GM19351 (cell line): ENCODE results near the gene TENM4.

Source experiments
- ATAC-seq: cut with Tn5 transposase; IDR thresholded peaks from one replicate; pipeline ENCODE4 v1.9.1; 2021; ENCODE audit warnings: mild to moderate bottlenecking, moderate library complexity; ENCODE audit not compliant: unreplicated experiment

TENM4 gene

DNA sequence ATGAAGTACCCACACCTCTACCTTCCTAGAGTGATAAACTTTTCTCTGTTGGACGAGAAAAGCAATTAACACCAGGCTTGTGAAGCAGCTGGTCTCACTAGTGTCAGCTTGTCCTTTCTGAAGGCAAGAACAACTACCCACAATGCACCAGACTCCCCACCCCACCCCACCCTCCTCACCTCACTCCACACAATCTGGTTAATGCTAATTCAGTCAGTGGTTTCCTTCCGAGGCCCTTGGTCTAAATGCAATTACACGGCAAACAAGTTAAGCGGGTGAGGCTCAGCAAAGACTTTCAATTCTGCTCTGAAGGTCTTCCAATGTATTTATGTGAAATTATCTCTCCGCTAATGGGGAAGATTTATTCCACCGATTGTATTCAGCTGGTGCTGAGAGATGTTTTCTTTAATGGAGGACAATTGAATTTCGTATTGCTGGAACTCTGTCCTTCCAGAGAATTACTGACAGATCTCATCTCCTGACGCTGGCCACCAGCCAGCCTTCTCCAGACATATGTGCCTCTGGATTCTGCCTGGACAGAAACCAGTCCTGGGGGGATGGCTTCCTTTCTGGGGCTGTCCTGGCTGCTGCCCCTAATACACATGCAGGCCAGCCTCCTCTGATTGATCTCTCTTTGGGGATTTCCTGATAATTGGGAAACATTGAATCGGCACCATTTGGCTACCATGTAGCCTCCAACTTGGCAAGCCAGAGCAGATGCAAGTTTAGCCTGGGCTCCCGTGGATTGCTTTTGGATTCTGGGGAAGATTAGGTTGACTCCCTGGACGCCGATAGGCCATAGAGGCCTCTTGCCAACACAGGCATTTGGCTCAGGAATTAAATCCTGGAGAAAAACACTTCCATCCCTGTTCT is 700.4 kb downstream of the TENM4 start:
- ATAC-seq, result no peak

DNA sequence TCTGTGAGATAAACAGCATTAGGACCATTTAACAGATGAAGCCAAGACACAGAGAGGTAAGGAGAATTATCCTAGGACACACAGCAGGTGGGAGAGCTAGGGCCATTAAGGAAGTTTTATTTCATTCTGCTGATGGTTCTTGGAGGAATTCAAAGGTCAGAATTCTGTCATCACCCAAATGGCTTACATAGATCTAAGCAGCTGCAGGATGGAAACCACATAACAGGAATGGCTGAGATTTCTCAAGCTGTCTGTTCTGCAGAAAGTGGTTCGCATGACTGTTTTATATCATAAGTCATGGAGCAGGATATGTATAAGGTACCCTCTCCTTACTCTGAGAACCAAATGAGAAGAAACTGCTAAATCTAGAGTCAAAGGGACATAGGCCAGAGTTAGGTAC is 702.9 kb downstream of the TENM4 start:
- ATAC-seq, result no peak

DNA sequence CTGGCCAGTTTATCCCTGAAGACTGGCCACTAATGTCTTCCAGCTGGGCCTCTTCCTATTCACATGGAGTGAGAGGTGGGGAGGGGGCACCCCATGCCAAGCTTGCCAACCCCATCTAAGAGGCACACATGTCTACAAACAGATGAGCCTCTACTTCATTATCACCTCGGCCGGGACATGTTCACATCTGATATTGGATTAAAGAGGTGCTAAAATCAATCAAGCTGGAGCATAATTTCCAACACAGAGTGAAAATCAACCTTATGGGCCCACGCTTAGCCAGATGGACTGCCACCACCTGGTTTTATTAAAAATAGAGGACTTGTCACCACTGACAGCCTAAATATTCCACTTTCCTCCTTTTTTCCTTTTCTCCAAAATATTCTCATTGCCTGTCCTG is 703.5 kb downstream of the TENM4 start:
- ATAC-seq, result no peak

DNA sequence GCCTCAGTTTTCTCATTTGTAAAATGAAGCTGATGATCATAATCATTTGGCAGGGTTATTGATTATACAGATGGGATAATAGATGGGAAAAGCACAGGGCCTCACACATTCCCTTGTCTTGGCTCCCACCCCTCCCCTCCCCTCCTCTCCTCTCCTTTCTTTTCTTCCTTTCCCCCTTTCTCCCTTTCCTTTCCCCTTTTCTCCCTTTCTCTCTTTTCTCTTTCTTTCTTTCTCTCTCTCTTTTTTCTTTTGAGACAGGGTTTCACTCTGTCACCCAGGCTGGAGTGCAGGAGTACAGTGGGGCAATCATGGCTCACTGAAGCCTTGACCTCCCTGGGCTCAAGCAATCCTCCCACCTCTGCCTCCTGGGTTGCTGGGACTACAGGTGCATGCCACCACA is 705.1 kb downstream of the TENM4 start:
- ATAC-seq, result no peak

DNA sequence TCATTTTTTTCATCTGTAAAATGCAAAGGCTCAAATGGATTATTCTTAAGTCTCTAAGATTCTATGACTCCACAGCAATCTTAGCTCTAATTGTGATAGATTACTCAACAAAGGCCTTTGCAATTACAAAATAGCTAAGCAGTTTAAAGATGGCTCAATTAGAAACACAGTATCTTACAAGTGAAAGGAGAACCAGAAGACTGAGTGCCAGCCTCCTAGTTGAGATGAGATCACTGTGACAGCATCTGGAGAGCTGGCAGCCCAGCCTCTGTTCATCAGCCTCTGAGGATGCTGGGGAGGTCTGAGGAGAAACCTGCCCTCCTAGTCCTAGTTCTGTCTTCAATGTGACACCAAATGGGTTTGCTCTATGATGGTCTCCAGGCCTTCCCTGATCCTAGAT is 707.8 kb downstream of the TENM4 start:
- ATAC-seq, result no peak

DNA sequence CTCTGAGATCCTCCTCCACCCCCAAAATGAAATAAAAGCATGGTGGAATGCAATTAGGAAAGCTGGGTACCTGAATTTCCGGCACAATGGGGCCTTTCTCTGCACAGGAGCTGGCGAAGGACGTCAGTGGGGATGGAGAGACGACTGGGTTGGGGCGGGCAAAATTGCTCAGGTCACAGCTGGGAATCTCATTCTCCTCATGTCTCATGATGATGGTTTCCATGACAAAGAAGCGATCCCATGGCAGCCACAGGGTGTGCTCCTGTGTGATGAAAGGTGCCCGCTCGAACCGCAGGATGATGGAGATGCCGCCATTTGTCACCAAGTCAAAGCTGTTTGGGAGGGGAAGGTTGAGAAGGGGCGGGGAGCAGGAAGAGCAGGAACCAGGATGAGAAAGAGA is 708.6 kb downstream of the TENM4 start:
- ATAC-seq, result no peak

DNA sequence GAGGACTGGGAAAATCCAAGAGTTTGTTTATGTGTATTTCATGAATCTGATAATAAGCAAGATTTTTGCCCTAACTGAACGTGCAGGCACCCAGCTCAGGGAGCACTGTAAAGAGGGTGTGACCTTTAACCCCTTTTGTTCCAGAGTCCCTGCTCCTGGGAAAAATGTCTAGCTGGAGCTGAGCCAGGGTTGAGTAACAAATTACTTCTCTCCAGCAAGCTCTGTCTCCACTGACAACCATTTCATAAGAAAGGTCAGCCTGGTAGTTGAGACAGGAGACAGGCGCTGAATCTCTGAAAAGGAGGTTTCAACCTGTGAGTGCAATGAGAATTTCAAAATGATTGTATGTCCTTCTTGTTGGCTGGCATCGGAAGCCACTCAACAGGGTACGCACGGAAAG is 709.8 kb downstream of the TENM4 start:
- ATAC-seq, result no peak

DNA sequence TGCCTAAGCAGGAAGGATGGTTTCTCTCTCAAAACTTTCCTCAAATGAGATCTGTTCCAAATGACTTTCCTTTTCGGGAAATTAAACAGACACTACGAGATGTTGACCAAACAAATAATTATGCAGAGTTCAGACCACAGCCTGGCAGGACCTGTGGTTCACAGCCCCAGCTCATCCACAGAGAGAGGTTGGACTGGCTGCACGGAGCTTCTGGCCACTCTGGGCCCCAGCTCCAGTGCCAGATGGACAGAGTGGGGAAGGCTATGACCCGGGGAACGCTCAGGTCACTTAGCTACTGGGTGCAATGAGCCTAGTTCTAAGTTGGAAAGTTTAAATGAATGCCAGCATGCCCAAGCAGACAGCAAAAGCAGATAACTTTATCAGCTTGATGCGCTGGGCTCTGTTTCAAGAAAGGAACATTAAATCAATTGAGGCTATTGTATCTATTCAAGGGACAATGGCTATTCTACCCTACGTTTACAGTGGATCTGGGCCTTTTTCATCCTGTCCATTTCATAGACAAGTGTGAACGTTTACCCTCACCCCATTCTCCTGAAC is 710.5 kb downstream of the TENM4 start:
- no peak for ATAC-seq

DNA sequence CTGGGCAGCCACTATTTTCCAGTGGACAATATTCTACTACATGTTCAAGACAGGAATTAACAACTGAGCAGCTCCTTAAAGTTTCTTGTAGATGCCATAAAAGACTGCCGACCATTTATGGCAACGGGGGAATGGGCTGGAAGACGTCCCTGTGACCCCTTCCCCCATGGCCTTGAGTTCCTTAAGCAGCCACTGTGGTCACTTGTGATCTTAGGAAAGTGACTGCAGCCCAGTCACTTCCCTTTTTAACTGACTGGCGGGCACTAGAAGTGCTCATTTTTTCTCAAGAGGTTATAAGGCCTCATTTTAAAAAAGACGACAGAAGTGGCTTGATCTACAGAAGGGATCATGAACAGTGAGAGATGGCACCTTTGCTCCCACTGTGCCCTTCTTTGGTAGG is 713.0 kb downstream of the TENM4 start:
- no peak for ATAC-seq

DNA sequence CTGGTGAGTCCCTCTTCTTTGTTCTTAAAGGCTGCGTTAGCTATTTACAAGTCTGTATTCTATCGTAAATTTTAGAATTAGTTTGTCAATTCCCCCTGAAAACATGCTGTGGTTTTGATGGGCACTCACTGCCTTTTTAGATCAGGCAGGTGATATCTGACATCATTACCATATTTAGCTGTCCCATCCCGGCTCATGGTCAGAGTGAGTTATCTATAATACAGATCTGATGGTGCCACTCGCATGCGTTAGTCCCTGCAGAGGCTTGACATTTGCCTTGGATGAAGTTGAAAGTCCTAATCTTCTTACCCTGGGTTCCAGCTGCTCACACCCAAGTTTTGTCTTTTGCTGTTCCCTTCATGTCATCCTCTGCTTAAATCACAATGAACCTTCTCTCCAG is 715.6 kb downstream of the TENM4 start:
- ATAC-seq, result no peak

DNA sequence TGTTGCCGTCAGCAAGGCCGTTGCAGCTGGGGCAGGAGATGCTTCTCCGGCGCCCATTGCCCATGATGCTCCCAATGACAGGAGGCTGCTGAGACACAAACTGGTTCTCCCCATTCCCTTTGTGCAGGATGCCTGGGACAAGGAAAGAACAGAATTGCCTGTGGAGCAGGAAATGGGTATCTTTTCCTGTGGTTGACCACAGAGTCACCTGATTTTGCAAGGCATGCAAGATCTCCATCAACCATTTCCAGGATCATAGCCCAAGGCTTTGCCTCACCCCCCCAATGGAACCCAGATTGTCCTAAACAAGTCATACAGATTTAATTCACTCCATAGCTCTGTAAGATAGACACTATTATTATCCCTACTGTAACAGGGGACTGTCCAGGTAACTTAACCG is 718.0 kb downstream of the TENM4 start:
- no peak for ATAC-seq

DNA sequence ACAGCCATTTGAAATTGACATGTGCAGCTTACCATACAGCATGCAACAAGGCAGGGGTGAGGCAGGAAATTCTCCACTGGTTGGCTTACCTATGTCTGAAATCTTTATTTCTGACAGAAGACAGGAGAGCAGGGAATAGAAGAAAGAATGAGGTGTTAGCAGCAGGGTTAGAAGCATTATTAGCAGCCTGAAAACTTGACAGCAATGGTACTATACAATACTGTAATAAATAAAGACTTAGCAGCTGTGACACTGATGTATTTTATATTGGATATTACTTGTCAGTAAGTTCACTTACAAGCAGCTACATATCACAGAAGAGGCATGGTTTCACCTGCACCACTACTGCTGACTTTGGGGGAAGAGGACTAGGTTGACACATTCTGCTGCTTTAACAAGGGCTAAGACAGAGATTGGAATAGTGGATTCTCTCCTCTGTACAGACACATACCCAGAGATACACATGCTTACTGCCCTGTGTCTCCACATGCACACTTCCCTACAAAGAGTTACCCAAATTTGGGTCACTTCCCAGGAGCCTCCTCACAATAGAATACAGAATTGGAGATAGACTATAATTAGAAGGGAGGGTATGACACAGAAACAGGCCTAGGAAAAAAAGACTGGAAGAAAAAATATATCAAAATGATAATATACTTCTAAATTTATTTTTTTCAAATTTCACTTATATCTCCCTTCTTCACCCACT is 720.4 kb downstream of the TENM4 start:
- ATAC-seq, result no peak

DNA sequence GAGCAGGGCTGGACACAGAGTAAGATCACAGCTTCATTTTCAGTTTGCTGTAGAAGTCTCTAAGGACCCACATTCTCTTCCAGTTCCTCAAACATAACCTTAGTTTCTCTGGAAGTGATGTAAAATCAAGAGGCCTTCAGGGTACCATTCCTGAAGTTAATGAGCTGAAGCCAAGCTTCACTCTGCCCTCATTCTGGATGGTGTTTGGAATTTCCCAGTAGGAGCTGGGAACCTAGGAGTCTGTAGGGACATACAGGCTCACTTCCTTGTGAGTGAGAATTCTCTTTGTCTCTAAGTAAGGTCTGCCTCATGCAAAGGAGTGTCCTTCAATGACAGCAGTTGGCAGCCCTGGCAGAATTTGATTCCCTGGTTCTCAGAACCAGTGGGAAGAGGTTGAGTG is 723.8 kb downstream of the TENM4 start:
- ATAC-seq, result no peak

DNA sequence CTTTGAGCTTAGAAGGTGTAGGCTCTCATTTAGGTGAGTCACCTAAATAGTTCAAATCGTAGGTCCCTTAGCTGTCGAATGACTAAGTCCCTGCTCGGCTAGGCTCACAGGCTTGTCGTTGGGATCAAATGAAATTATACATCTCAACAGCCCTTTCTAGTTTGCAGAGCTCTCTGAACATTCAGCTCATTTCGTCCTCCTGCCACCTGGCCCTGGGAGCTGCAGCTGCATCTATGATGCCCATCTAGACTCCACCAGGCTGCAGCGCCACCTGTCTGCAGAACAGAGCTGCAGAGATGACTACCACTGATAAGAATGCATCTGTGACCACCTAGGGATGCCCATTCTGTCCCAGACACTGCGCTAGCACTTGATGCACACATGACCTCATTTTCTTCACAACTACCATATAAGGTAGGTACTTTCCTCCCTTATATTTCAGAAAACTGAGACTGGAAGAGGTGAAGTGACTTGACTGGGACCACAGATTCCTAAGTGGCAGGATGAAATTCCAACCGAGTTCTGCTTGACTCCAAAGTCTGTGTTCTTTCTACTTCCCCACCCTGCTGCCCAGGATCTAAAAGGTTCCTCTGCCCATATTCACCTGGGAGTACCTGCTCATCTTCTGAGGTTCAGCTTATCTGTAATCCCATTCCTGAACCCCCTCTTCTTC is 725.1 kb downstream of the TENM4 start:
- ATAC-seq, result peak; percentile 79

DNA sequence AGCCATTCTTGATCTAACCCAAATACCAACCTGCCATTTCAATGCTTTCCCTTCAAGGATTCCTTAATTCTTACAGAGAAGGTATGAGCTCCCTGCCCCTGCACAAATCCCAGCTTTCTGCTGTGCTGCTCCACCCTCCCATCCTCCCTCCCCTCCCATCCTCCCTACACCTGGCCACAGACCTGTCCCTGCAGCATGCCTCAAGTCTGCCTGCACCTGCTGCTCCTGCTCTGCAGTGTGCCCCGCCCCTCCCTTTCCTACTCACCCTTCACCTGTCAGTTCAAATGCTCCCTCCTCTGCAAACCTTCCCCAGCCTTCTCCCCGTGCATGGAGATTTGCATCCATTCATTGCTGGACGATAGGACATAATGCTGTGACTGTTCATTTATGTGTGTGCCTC is 726.3 kb downstream of the TENM4 start:
- no peak for ATAC-seq

DNA sequence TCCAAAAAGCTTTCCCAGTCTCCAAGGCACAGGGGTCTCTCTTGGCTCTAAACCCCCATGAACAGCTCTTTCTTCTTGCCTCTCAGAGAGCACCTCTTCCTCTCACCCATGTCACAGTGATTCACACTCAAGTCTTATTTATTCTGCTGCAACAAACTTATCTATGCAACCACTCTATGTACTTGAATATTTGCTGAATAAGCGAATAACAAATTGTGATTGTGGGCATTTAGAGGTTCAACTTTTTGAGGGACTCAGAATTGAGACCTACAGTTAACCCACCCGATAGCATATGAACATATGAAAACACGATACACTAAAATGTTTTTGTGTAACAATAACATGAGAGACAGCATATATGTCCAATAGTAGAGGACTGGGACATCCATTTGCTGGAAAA is 729.1 kb downstream of the TENM4 start:
- ATAC-seq, result no peak

DNA sequence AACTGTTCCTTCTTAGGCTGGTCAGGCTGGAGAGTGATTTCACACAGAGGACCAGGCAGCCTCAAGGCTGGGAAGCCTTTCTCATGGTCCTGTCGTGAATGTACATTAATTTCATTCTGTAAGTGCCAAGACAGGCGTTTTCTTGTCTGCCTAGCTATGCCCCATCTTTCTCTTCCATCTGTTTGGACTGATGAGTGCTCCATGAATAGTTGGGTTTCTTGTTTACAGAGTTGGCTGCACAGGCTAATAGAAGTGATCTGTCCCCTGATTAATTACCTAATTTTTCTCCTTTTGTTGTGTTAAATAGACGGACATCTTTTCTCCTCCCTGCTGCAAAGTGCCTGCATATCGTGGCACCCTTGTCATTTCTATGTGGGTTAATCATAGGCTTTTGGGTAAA is 730.4 kb downstream of the TENM4 start:
- no peak for ATAC-seq

DNA sequence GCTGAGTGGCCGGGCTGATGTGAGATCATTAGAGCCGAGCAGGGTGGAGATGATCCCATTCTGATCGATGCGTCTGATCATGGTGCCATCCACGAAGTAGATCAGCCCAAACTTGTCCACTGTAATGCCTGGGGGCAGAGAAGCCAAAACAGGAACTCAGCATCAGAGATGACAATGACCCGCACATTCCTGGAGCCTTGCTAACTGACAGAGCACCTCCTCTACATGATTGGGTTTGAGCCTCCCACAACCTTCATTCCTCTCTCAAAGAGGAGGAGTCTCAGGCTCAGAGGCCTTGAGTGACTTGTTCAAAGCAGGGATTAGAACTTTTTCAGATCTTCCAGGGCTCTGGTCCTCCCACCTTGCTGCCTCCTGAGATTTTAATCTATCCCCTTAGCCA is 732.4 kb downstream of the TENM4 start:
- ATAC-seq, result no peak

DNA sequence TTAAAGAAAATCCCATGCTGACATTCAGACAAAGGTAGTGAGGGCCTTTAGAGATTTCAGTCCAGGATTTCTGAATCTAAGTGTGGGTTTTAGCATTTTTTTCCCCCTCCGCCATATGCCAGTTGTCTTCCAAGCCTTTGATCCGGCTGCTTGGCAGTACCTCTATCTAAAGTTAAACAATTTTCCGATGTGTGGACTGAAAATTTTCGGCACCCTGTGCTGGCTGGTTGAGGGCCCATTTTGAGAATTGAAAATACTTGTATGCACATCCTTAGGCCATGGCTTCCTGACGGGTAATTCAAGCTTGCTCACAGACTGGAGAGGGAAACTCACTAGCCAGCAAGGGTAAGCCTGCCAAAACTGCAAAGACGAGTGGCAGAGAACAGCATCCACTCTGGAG is 734.3 kb downstream of the TENM4 start:
- ATAC-seq, result no peak

DNA sequence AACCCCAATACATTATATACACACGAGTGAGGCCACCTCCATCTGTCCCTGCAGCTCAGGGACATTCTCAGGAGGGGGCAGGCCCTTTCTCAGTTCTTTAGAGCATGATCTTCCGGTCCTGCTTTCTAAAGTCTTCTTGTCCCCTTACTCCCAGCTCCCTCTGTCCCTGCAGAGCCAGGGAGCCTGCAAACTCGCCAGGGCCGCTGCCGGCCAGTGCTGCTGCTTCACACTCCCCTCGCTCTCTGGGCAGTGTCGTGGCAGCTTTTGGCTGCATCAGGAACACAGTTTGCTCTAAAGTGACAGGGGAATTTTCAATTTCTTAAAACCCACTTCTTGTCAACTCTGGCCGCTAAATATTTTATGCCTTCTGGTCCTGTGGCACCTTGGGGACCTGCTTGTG is 736.0 kb downstream of the TENM4 start:
- no peak for ATAC-seq

DNA sequence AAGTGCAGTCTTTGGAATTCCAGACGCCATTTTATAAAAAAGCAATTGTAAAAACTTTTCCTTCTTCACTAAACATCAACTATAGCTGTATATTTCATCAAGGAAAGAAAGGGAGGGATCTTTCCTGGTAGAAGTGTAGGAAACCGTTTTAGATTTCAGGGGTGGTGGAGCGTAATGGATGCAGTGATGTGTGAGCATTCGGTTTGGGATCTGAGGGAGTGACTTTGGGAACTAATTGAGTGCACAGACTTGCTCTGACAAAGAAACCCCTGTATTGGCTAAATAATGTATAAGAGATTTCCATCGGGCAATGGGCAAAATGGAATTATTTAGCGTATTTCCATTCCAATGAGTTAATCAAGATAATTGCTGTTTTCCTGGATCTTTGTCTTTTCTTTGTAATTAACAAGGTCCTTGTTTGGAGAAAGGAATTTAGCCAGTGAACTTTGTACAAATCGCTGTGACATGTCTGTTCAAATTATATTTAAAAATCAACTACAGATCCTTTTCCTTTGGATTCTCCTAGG is 741.2 kb downstream of the TENM4 start:
- ATAC-seq, result no peak
